GM19395 (cell line): Measurements from ENCODE around the gene GGT6.

Source experiments
- ATAC-seq: cut with Tn5 transposase; IDR thresholded peaks from one replicate; pipeline ENCODE4 v1.9.1; 2021; ENCODE audit warnings: mild to moderate bottlenecking, moderate library complexity; ENCODE audit not compliant: unreplicated experiment

GGT6 gene

GRCh38 chr17:4507361-4508111 lies 52.8 kb downstream of the GGT6 start:
- ATAC-seq: no peak
